GM20000 (cell line): ENCODE measurements around the gene ZNF469.

Experiments used
- DNase-seq: peaks from one replicate; pipeline ENCODE4 v3.0.0; 2012; ENCODE audit warnings: low spot score
- CTCF ChIP-seq: IDR thresholded peaks from 2 replicates; pipeline ENCODE4 v1.5.1; 2012; ENCODE audit warnings: mild to moderate bottlenecking, control low read depth; ENCODE audit errors: extremely low read depth, missing control alignments

ZNF469 gene

GRCh38 chr16:88370365-88370764 lies 12.4 kb upstream of the ZNF469 start:
- DNase-seq = no peak
- no peak for TF ChIP-seq CTCF

GRCh38 chr16:88372522-88372921 lies 10.2 kb upstream of the ZNF469 start:
- TF ChIP-seq CTCF = no peak
- no peak for DNase-seq

GRCh38 chr16:88373211-88373610 lies 9.5 kb upstream of the ZNF469 start:
- no peak for DNase-seq
- no peak for TF ChIP-seq CTCF

DNA sequence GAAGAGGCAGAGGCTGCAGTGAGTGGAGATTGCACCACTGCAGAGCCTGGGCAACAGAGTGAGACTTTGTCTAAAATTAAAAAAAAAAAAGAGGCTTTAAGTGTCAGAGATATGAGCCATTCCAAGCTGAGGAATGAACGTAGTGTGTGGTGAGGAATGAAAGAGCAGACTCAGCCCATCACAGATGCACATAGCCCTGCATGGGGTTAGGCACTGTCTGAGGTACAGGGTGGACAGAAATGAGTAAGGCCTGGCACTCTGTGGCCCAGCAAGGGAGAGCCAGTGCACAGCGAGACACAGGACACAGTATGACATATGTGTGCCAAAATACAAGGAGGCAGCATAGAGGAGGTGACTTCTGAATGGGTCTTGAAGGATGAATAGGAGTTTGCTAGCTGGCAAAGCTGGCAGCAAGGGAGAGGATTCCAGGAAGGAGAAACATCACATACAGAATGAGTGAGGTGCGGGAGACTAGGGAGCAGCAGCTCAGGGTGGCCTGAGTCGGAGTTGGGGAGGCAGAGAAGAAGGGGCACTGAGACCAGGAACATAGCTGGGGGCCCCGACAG lies 8.7 kb upstream of the ZNF469 start:
- no peak for DNase-seq
- TF ChIP-seq CTCF = no peak

DNA sequence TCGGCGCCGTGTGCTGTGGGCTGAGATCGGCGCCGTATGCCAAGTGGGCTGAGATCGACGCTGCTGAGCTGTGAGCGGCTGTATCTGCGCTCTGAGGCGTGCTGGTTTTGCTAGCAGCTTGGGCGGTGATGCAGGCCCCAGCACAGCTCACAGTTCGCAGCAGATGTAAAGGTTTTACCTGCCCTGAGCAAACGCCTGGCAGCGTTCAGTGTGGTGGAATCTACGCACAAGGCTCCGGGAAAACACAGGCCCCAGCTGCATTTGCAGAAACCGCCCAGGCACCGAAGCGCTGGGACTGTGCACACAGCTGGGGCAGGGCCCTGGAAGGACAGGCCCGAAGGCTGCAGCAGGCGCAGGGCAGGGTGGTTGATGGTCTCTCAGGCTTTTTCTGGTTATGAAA lies 8.0 kb upstream of the ZNF469 start:
- DNase-seq = no peak
- TF ChIP-seq CTCF = no peak

DNA sequence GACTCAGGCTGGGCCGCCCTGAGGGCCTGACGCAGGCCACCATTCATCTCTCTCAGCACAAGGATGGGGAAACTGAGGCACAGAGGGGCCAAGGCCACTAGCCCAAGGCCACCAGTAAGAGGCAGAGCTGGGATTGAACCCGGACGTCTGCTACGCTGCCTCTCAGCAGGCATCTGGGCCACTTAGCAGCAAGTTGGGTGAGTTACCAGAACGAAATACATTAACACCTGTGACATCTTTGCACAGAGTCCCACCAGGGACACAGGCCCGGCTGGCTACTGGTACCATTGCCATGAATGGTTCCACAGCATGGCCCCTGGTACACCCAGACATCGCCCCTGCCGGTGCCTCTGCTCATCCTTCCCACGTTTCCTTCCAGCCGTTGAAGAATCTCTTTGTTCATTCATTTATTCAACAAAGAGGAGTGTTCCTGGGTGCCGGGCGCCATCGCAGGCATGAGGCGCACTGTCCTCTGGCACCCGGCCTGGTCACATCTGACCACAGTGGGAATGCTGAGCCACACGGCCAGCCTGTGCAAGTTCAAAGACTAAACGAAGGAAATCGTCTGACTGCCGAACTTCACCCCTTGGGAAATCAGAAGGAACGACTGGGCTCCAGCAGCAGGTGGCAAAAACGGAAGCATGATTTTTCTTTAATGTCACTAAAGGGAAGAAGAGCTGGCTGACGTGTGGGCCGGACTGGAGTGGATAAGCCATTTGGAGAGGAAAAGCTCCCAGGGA lies 7.4 kb upstream of the ZNF469 start:
- no peak for DNase-seq
- TF ChIP-seq CTCF = no peak

- no peak for TF ChIP-seq CTCF
- DNase-seq = no peak
These were observed 6.5 kb upstream of the ZNF469 start for GRCh38 chr16:88375996-88376834.
